Left lung (tissue), 10 donors: ENCODE data around the gene BHLHE40. TPM values are rescaled to one million over a fixed set of nuclear protein-coding genes. Genes with fewer than 3 reads are reported as not detected.
A peak's percentile ranks its signal among the peaks of the same experiment; 100 is the strongest.

Experiments used
- ATAC-seq: fragments of 200-7000 bp; cut with Tn5 transposase; one replicate; pipeline ENCODE4 v1.9.1; 2020; ENCODE audit warnings: moderate library complexity
- DNase-seq, 4 donors: peaks; one replicate each; pipeline ENCODE4 v3.0.0-alpha.2; 2013 to 2020
- H3K27ac ChIP-seq, 2 donors: fragments of 200-600 bp; sonication (generic) in 1 of 2; one replicate each; pipeline versions ENCODE4 v1.5.0 to v1.8.0; 2020 to 2021
- H3K27me3 ChIP-seq, 2 donors: fragments of 200-600 bp; sonication (generic) in 1 of 2; one replicate each; pipeline versions ENCODE4 v1.5.0 to v1.8.0; 2020 to 2021
- H3K36me3 ChIP-seq, 2 donors: fragments of 200-600 bp; sonication (generic) in 1 of 2; one replicate each; pipeline versions ENCODE4 v1.5.0 to v1.8.0; 2020 to 2021
- H3K4me1 ChIP-seq, 2 donors: fragments of 200-600 bp; one replicate each; pipeline ENCODE4 v1.8.0; 2021
- H3K4me3 ChIP-seq, 2 donors: fragments of 200-600 bp; sonication (generic) in 1 of 2; one replicate each; pipeline versions ENCODE4 v1.5.0 to v1.8.0; 2020 to 2021; ENCODE audit warnings: mild to moderate bottlenecking in 1 of 2
- H3K9me3 ChIP-seq, 2 donors: fragments of 200-600 bp; sonication (generic) in 1 of 2; one replicate each; pipeline versions ENCODE4 v1.5.0 to v1.8.0; 2020 to 2021
- CTCF ChIP-seq, 2 donors: fragments of 200-600 bp; sonication (generic) in 1 of 2; IDR thresholded peaks; one replicate each; pipeline versions ENCODE4 v1.5.0 to v1.8.0; 2021; ENCODE audit warnings: antibody characterized with exemption in 2 of 2
- intact Hi-C, 2 donors: fragments of 100-400 bp; cut with DNase I; formaldehyde crosslinking; loops; one replicate each; pipeline versions ENCODE4 v1.11.2 to v1.14.2; 2022
- polyA plus RNA-seq, 6 donors: library from polyadenylated mRNA; unstranded; fragments of 120-200 nt; gene quantifications; one replicate each; pipeline ENCODE4 v1.2.1, GENCODE V29; 2013; ENCODE audit not compliant: insufficient read length in 6 of 6
- total RNA-seq, 2 donors: library from RNA; stranded (reverse); fragmentation: NEBNext Ultra II Directional; extraction: Animal tissue kit (Norgen Biotek cat#: 25700); gene quantifications; one replicate each; pipeline ENCODE4 v1.2.1, GENCODE V29; 2021
- donor health status: DM: no; HTN: yes; CAD: no.
- donor health status: DM: no; HTN: no; CAD: no.

Gene BHLHE40
- total and polyA plus RNA-seq, 8 donors = 17.9 to 97.5 (median 27.3) TPM

DNA sequence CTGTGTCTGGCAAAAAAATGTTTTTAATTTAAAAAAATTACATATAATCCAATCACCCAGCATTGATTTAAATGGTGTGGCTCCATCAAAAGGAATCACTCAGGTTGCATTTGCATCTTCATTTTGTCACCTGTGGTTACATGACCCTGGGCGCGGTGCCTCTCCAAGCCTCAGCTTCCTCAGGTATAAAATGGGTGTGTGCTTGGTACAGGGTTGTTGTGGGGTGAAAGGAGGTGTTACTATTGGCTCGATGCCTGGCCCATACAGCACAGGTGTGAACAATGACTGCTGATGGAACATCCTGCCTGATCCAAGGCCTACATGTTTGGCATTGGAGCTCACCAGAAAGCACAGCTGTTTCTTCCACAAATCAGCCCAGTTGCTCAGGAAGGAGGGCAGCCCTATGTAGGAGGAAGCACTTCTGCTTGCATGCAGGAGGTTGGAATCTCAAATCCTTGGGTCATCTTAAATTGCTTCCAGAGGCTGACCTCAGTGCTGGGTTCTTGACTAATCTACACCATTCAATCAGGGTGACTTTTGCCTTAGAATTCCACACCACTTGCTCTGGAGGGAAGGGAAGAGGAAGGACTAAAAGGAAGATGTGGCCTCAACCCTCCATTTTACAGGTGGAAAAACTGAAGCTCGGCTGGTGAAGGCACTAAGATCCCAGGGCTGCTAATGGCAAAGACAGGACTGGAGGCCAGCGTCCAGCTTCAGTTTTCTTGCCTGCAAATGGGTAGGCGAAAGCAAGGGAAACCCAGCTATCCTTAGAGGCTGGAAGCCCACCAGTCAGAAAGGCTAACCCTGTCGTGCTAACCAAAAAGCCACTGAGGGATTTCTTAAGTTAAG lies 31.7 kb downstream of the BHLHE40 start:
- Histone ChIP-seq H3K4me1 (peaks cover 0 to 49% of the 10 kb centered on the region in 2 donors), H3K4me3 (no peak overlapping the region), H3K27ac (peak overlapping the region in 1 of 2 donors; percentile 84), H3K27me3 (no peaks in the 10 kb centered on the region), H3K36me3 (no peaks in the 10 kb centered on the region), H3K9me3 (no peaks in the 10 kb centered on the region)
- no peak for TF ChIP-seq CTCF (IDR thresholded peaks at IDR 0.05)
- DNase-seq (no peak), ATAC-seq (peak; percentile 12)
- intact Hi-C loops = no loop called here

DNA sequence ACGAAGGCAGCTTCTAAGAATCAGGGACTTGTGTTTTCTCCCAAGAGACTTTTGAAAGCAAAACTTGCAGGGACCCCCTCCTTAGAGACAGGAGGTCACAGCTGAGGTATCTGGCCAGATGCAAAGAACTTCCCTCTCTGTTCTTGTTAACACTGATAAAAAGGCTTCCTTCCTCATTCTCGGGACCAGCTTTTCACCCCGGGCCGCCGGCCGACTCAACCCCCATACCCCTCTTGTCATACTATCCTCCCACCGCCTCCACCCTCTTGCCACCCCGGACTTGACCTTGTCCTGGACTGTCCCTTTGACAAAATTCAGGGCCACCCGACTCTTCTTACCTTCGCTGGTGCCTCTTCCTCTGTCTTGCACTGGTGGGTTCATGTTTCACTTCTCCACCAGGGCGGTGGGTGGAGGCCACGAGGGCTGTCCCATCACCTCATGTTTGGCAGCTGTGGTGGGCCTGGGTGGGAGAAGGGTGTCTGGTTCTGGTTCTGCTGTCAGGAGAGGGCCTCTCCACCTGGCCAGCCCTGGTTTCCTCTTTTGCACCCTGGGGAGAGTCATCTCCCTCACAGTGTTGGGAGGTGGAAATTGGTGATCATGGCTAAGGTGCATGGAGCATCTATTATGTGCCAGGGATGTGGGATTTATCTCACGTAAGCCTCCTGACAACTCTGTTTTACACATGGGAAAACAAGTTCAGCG lies 32.5 kb downstream of the BHLHE40 start:
- H3K36me3 ChIP-seq = no peaks in the 10 kb centered on the region
- peak overlapping the region in 1 of 2 donors; percentile 84 for H3K27ac ChIP-seq
- intact Hi-C loops = no loop called here
- no peaks in the 10 kb centered on the region for H3K27me3 ChIP-seq
- DNase-seq (peak in 2 of 4 donors; percentile 71 to 90), ATAC-seq (peak; percentile 18)
- H3K9me3 ChIP-seq = no peaks in the 10 kb centered on the region
- no peak for TF ChIP-seq CTCF (IDR thresholded peaks at IDR 0.05)
- H3K4me3 ChIP-seq = no peak overlapping the region
- peaks cover 0 to 51% of the 10 kb centered on the region in 2 donors for H3K4me1 ChIP-seq

GRCh38 chr3:5012367-5012766 lies 33.1 kb downstream of the BHLHE40 start:
- DNase-seq (no peak), ATAC-seq (no peak)
- Histone ChIP-seq H3K4me3 (no peak overlapping the region), H3K4me1 (peaks cover 0 to 51% of the 10 kb centered on the region in 2 donors), H3K27me3 (no peaks in the 10 kb centered on the region), H3K36me3 (no peaks in the 10 kb centered on the region), H3K9me3 (no peaks in the 10 kb centered on the region), H3K27ac (peak overlapping the region in 1 of 2 donors; percentile 84)
- no peak for TF ChIP-seq CTCF (IDR thresholded peaks at IDR 0.05)
- intact Hi-C loops = no loop called here

GRCh38 chr3:5013021-5013906 lies 34.0 kb downstream of the BHLHE40 start:
- DNase-seq (peak in 1 of 4 donors; percentile 84), ATAC-seq (peak; percentile 18)
- intact Hi-C loops = no loop called here
- no peaks in the 10 kb centered on the region for H3K36me3 ChIP-seq
- no peak for TF ChIP-seq CTCF (IDR thresholded peaks at IDR 0.05)
- no peaks in the 10 kb centered on the region for H3K9me3 ChIP-seq
- no peaks in the 10 kb centered on the region for H3K27me3 ChIP-seq
- no peak overlapping the region for H3K4me3 ChIP-seq
- H3K4me1 ChIP-seq = peaks cover 5 to 60% of the 10 kb centered on the region in 2 donors
- peak overlapping the region in 1 of 2 donors; percentile 84 for H3K27ac ChIP-seq
